Kasumi-1 (cell line): Measurements from ENCODE around the gene NUP50.

Experiments
- DNase-seq, 2 experiments: peaks; one replicate each; lab custom pipeline; 2025; lab: John Stamatoyannopoulos, UW

The NUP50 gene

DNA sequence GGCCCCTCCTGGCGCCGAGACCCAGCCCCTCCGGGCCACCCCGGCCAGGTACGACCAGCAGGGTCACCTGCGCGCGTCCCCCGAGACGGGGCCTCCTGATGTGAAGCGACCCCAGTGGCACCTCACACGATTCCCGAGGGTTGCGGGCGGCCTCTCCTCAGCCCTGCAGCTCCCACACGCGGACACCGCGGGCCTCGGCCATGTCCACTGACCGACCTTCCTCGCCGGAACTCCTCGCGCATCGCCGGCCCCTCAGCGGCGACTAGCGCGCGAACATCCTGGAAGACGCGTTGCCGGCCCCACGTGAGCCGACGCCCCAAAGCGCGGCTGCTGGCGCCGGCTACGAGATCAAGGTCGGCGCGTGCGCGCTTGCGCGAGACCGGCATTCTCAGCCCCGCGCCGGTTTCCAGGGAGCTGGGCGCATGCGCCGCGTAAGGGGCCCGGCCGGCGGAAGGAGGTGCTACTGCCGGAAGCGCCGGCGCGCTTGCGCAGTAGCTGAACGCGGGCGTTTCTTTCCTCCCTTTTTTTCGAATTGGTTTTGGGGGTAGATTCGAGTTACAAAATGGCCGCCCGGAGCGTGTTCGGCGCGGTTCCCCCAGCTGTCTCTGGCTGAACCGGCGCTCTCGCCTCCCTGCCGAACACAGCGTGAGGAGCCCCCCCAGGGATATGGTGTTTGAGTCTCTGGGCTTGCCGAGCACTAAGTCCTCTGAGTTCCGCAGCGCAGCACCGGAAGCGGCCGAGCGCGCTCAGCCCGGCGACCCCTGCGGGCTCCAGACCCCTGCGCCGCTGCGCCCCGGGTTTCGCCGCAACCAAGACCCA lies at the start of gene NUP50:
Gene NUP50 (plus strand): TSS at position 475 of the 819 bp plus-strand sequence. CDS start 4,253 bp downstream, outside the sequence.
- DNase-seq, result peak; percentile 91 to 92

DNA sequence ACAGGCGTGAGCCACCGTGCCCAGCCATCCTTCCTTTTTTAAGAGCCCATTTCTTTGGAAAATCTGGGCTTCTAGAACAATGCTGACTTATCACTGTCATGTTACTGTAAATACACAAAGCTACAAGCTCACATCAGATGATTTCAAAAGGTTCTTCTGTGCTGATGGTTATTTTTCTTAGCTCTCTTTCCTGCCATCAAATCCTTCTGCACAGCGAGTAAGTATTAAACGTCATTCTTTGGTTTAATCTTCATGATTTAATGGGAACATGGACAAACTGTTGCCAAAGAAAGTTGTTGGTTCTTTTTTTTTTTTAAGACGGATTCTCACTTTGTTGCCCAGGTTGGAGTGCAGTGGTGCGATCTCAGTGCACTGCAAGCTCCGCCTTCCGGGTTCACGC lies 43.3 kb upstream of the NUP50 start:
- no peak for DNase-seq

DNA sequence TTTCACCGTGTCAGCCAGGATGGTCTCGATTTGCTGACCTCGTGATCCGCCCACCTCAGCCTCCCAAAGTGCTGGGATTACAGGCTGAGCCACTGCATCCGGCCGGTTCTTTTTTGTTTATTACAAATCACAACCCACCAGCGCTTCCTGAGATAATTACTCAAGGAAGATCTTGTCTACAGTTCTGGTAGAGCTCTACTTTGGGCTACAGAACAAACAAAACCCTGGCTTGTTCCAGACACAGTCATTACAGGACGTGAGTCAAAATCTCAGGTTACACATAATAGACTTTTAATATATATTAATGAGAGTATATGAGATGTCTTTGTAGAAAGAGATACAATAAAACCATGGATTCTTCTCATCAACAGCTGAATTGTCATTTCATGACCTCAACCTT lies 42.8 kb upstream of the NUP50 start:
- DNase-seq, result no peak

GRCh38 chr22:45124176-45124847 lies 39.4 kb upstream of the NUP50 start:
- no peak for DNase-seq

DNA sequence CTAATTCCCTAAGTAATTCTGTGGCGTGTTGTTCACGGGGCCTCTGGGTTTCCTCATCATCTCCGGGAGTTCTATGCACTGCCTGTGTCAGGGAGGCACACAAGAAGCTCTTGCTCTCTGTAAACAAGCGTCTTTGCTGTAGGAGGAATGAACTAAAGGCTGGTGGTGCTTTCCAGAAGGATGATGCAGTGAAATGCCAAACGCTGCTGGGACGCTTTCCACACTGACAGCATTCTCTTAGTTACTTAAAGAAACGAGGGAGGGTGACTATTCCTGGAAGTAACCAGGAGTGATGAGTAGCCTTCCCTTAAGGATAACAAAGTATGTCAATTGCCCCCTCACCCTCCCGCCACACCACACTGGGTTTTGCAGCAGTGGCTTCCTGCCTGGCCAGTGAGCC lies 38.5 kb upstream of the NUP50 start:
- no peak for DNase-seq

GRCh38 chr22:45127866-45128265 lies 35.9 kb upstream of the NUP50 start:
- DNase-seq, result no peak

GRCh38 chr22:45129703-45130524 lies 33.8 kb upstream of the NUP50 start:
- no peak for DNase-seq

GRCh38 chr22:45130891-45131290 lies 32.8 kb upstream of the NUP50 start:
- no peak for DNase-seq

DNA sequence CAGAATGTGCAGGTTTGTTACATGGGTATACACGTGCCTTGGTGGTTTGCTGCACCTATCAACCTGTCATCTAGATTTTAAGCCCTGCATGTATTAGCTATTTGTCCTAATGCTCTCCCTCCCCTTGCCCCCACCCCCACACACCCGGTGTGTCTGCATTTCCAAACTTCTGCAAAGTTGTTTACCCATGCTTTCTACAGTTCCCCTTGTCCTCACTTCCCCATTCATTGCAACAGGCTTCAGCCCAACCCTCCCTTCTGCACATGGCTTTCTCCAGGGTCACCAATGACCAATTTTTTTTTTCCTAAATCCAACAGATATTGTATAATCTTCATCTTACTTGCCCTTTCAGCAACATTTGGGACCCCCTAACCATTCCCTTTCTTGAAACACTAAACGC lies 32.0 kb upstream of the NUP50 start:
- DNase-seq, result peak; percentile 78 to 79

GRCh38 chr22:45134313-45134712 lies 29.4 kb upstream of the NUP50 start:
- DNase-seq, result no peak

- no peak for DNase-seq
Measured at GRCh38 chr22:45136594-45136993, 27.1 kb upstream of the NUP50 start.

GRCh38 chr22:45139693-45140092 lies 24.0 kb upstream of the NUP50 start:
- no peak for DNase-seq

- DNase-seq, result no peak
Measured at GRCh38 chr22:45142376-45142775, 21.3 kb upstream of the NUP50 start.

- no peak for DNase-seq
Measured at GRCh38 chr22:45144916-45145315, 18.8 kb upstream of the NUP50 start.

DNA sequence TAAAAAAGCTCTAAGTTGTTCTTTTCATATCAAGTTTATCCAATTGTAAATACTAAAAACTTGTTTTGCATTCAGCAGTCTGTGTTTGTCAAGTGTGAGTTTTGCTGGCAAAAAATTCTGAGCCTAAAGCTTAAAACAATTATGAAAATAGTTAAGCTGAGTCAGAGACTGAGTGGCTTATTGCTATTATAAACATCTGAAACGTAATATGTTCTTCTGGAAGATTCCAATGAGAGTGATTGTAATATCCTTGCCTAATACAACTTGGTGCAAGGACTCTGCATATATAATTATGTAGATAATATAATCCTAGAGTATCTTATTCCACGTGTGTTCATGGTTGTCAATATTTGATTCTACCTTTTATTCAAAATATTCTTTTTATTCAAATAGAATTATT lies 14.1 kb upstream of the NUP50 start:
- no peak for DNase-seq

DNA sequence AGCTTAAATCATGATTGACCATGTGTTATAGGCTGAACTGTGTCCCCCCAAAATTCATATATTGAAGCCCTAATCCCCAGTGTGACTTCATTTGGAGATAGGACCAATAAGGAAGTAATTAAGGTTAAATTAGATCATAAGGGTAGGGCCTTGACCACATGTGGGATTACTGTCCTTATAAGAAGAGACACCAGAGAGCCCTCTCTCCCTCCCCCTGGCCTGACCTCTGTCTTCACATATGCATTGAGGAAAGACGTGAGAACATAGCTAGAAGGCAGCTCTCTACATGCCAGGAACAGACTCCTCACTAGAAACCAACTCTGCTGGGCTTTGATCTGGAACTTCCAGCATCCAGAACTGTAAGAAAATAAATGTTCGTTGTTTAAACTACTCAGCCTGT lies 13.6 kb upstream of the NUP50 start:
- no peak for DNase-seq

- no peak for DNase-seq
Measured at GRCh38 chr22:45151503-45151902, 12.2 kb upstream of the NUP50 start.

DNA sequence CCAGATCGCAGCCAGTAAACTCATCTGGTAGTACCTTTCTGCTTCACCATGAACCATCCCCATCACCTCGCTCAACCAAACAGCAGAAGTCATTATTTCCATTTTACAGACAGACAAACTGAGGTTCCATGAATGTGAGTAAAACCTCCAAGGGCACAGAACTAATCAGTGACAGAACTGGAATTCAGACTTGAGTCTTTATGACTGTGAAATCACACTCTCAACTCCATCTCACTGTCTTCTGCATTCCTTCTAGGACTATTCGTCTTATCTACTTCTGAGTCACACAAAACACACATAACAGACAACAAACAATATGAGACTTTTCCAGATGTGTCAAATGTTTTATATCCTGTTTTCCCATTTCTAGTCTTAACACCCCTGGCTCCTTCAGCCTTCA lies 9.3 kb upstream of the NUP50 start:
- no peak for DNase-seq

- DNase-seq, result no peak
Measured at GRCh38 chr22:45155050-45155840, 8.5 kb upstream of the NUP50 start.

- no peak for DNase-seq
Measured at GRCh38 chr22:45157907-45158306, 5.8 kb upstream of the NUP50 start.

GRCh38 chr22:45159652-45160462 lies 3.9 kb upstream of the NUP50 start:
- DNase-seq, result peak in 1 of 2 experiments; percentile 9
